Kasumi-1 (cell line): ENCODE measurements around the gene CAPZA1.
"Not testable (repeated sequence)": the region's sequence is repeated elsewhere in the genome, so short reads cannot be mapped to it uniquely, and the experiment has no call there.

Experiments
- DNase-seq, 2 experiments: peaks; one replicate each; lab custom pipeline; 2025; lab: John Stamatoyannopoulos, UW

The CAPZA1 gene

DNA sequence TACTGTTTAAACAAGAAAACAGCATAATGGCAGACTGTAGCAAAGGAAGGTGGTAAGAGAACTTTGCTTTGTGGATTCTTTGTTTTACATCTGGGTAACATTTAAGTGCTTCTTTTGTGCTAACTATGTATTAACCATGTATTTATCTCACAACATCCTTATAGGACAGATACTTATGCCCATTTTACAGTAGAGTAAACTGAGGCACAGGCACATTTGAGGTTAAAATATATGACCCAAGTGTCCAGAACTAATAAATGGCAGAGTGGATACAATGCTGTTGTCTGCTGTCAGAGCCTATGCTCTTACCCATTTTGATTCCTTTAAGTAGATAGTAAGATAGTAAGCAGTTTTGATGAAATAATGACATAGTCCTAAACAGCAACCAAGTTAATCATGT lies 7.3 kb downstream of the CAPZA1 start:
- DNase-seq = no peak

GRCh38 chr1:112628516-112628915 lies 8.9 kb downstream of the CAPZA1 start:
- no peak for DNase-seq

GRCh38 chr1:112629256-112629655 lies 9.6 kb downstream of the CAPZA1 start:
- no peak for DNase-seq

GRCh38 chr1:112633628-112634027 lies 14.0 kb downstream of the CAPZA1 start:
- no peak for DNase-seq

DNA sequence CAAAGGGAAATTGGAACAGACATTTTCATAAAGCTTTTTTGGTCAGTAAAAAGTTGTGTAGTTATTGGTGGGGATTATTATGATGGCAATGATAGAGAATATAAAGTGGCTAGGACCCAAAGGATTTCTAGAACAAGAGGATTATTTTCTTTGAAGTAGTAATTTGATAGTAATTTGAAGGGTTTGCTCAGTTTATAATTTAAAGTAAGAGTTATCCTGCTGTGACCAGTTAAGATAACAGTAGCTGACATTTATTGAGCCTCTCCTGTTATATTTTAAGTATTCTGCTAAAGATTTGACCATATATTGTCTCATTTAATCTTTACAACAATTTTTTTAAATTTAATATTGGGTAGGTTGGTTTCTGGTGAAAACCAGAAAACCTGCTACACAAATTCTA lies 14.7 kb downstream of the CAPZA1 start:
- no peak for DNase-seq

DNA sequence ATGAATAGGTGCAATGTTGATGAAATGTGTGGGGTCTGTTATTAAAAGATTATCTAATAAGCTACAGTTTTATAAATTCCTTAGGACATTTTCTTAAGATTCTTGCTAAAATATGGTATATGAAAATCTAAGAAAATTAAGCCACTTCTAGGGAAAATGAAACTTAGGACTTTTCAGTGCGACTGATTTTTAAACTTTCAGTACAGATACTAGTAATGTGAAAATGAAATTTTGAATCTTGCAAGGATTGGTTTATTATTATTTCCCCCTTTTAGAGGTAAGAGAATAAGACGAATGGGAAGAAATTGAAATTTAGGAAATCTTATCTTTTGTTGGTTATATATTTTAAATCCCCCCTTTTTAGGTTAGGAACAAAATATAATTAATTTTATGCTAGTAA lies 16.4 kb downstream of the CAPZA1 start:
- DNase-seq = no peak

DNA sequence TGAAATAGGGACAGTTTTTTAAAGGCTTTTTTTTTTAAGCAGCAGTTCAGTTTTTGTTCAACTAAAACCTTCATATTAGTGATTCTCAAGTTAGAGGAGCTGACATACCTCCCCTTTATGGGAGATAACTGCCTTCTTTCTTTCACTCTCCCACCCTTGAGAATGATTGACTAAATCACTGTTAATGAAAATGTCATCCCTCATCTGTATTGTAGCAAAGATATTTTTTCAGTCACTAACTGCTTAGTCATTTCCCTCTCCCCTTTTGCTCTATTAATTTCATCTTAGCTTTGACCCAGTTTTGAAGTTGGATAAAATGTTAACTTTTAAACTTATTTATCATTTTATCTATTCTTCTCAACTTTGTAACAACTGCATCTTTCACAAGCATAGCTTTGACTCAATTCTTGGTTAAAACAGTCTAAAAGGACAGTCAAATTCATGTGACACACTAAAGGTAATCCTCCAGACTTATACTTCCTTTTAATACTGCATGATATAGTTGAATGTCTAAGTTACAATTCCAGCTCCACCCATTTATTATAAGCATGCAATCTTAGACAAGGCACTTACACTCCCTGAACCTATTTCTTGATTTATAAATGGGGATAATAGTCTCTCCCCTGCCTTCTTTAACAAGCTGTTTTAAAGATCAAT lies 17.1 kb downstream of the CAPZA1 start:
- DNase-seq = no peak

- DNase-seq = no peak
Measured at GRCh38 chr1:112637254-112638109, 17.9 kb downstream of the CAPZA1 start.

DNA sequence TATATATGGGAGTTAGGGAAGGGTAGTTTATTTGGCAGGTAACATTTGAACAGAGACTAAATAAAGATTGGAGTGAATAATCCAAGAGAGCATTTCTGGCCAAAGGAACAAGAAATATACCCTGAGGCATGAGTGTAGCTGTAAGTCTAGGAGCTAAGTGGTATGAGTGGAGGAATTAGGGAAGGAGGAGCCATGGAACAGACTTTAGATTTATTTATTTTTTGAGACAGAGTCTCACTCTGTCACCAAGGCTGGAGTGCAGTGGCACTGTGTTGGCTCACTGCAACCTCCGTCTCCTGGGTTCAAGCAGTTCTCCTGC lies 18.4 kb downstream of the CAPZA1 start:
- no peak for DNase-seq

GRCh38 chr1:112640437-112640836 lies 20.8 kb downstream of the CAPZA1 start:
- not testable (repeated sequence) for DNase-seq

- no peak for DNase-seq
Measured at GRCh38 chr1:112643080-112643479, 23.4 kb downstream of the CAPZA1 start.

- DNase-seq = no peak
Measured at GRCh38 chr1:112646225-112646624, 26.6 kb downstream of the CAPZA1 start.

DNA sequence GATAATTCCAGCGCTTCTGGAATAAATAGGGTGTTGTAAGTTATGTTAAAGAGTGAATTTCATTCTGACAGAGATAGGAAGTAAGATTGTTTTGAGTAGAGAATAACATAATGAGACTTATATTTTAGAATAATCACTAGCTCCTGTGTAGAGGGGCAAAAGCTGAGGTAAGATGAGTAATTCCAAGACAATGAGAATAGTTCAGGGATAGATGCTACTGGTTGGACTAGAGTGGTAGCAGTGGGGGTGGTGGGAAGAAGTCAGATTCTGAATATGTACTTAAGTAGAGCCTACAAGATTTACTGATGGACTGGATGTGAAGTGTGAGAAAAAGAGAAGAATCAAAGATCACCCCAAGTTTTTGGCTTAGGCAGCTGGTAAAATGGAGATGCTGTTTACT lies 31.6 kb downstream of the CAPZA1 start:
- DNase-seq = no peak

DNA sequence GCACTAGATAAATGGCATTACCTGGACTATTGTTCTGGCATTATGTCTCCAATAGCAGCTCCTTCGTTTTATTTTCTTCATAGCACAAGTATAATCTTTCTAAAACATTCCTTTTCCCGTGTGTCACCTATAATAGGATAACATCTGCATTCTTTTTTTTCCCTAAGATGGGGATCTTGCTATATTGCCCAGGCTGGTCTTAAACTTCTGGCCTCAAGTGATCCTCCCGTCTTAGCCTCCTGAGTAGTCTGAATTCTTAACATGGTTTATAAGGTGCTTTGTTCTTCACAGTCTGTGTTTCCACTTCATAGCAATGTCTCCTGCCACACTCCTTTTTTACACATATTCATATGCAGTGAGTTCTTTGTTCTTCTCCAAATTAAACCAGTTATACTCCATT lies 46.2 kb downstream of the CAPZA1 start:
- DNase-seq = no peak

- no peak for DNase-seq
Measured at GRCh38 chr1:112666946-112667345, 47.3 kb downstream of the CAPZA1 start.

GRCh38 chr1:112672009-112672408 lies 52.4 kb downstream of the CAPZA1 start:
- DNase-seq = no peak

DNA sequence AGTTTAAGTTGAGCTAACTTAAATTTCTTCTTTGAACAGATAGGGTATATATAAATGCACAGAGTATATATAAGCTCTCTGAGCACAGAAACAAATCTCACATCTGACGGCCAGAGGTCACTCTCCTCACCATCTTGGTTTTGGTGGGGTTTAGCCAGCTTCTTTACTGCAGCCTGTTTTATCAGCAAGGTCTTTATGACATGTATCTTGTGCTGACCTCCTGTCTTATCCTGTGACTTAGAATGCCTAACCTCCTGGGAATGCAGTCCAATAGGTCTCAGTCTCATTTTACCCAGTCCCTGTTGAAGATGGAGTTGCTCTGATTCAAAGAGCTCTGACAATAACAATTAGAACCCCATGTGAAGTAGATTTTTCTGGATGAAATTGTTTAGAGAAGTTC lies 53.2 kb downstream of the CAPZA1 start:
- DNase-seq = no peak

DNA sequence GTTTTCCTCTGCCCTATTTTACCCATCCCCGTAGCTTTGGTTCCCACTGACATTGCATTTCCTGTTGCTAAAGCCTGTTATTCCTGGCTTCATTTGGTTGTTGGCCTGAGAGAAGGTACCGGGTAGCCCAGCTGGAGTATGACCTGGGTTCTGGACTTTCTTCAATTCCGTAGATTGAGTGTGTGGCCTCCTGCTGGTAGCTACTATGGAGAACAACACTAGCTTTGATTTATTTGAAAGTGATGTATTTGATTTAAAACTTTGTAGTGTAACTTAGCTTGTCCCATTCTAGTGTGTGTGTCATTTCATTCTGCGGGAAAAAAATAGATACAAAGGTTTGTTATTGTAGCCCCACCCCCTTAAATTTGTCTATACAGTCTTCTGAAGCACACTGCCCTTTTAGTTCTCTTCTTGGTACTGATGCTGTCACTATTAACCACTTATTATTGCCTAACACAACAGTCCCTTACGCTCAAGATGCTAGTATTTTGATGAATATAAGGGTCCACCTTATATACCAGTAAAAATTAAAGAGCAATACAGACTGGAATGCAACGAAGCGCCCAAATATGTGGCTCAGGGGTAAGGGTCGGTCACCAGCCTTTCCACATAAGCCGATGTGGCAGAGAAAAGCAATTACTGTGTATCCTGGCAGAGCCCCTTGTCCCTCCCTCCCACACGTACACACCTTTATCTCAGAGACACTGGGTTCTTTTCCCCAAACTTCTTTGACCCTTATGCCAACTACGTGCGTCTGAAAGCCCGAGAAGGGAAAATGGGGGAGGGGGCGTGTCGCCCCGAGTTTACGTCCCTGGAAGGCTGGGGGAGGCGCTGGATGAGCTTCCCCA lies 54.2 kb downstream of the CAPZA1 start:
- DNase-seq = peak; percentile 54

GRCh38 chr1:112674440-112674985 lies 54.9 kb downstream of the CAPZA1 start, which contains the start of gene MOV10:
Gene MOV10, plus strand, starts transcription at chr1:112674659. Its CDS starts 254 bp downstream, at chr1:112674913.
- peak; percentile 72 for DNase-seq

- DNase-seq = peak; percentile 25 to 49
Measured at GRCh38 chr1:112674986-112675727, 55.5 kb downstream of the CAPZA1 start.

- DNase-seq = no peak
Measured at GRCh38 chr1:112675728-112676381, 56.2 kb downstream of the CAPZA1 start.
